PC-9 (cell line): ENCODE data around the gene GNAQ. TPM values are rescaled to one million over a fixed set of nuclear protein-coding genes. Genes with fewer than 3 reads are reported as not detected.
A peak's percentile ranks its signal among the peaks of the same experiment; 100 is the strongest.
"Not testable (repeated sequence)": the region's sequence is repeated elsewhere in the genome, so short reads cannot be mapped to it uniquely, and the experiment has no call there.

Source experiments
- BruUV-seq: library from RNA; stranded (reverse); fragments of 400-500 nt; replicated peaks from 2 replicates; lab custom pipeline; 2021; lab: Mats Ljungman, UMichigan
- CTCF ChIA-PET: fragments of 300-600 bp; sonication (Branson Sonifier 250); formaldehyde crosslinking; loops from one replicate; lab custom pipeline; 2022; ENCODE audit warnings: antibody characterized with exemption; lab: Charles Lee
- POLR2A ChIA-PET: fragments of 300-600 bp; sonication (Branson Sonifier 250); formaldehyde crosslinking; loops from one replicate; lab custom pipeline; 2022; ENCODE audit warnings: antibody characterized with exemption; ENCODE audit not compliant: unreplicated experiment; lab: Charles Lee
- DNase-seq, 2 experiments: peaks; one replicate each; pipeline versions ENCODE4 v3.0.0 to v3.0.0-alpha.2; 2015 to 2022; ENCODE audit warnings: mixed read lengths in 1 of 2
- H2AFZ ChIP-seq: fragments of 200-600 bp; sonication (generic); 2 replicates; pipeline ENCODE4 v1.8.1; 2017; ENCODE audit warnings: antibody characterized with exemption
- H3F3A ChIP-seq: fragments of 200-600 bp; sonication (generic); 2 replicates; pipeline ENCODE4 v1.8.1; 2017; ENCODE audit warnings: antibody characterized with exemption, mild to moderate bottlenecking, low read depth; ENCODE audit not compliant: insufficient read depth
- H3K27ac ChIP-seq: fragments of 200-600 bp; sonication (generic); 2 replicates; pipeline ENCODE4 v1.6.1; 2016; ENCODE audit warnings: mixed run types
- H3K27me3 ChIP-seq: fragments of 200-600 bp; sonication (generic); 2 replicates; pipeline ENCODE4 v1.6.1; 2016; ENCODE audit warnings: low read depth, mixed run types; ENCODE audit not compliant: insufficient read depth
- H3K36me3 ChIP-seq: fragments of 200-600 bp; sonication (generic); 2 replicates; pipeline ENCODE4 v1.6.1; 2016; ENCODE audit warnings: low read depth, mixed run types
- H3K4me1 ChIP-seq: fragments of 200-600 bp; sonication (generic); replicated peaks from 2 replicates; pipeline ENCODE4 v1.6.1; 2016; ENCODE audit warnings: mixed run types; ENCODE audit not compliant: insufficient read depth
- H3K4me2 ChIP-seq: fragments of 200-600 bp; sonication (generic); 2 replicates; pipeline ENCODE4 v1.6.1; 2017; ENCODE audit warnings: mixed run types
- H3K4me3 ChIP-seq: fragments of 200-600 bp; sonication (generic); 2 replicates; pipeline ENCODE4 v1.6.1; 2016; ENCODE audit warnings: mixed run types
- H3K79me2 ChIP-seq: fragments of 200-600 bp; sonication (generic); 2 replicates; pipeline ENCODE4 v1.6.1; 2017; ENCODE audit warnings: low read depth, mixed run types
- H3K9me2 ChIP-seq: fragments of 200-600 bp; sonication (generic); 2 replicates; pipeline ENCODE4 v1.8.1; 2017; ENCODE audit warnings: mild to moderate bottlenecking; ENCODE audit not compliant: insufficient read depth
- H3K9me3 ChIP-seq: fragments of 200-600 bp; sonication (generic); 2 replicates; pipeline ENCODE4 v1.8.1; 2016; ENCODE audit warnings: low read depth; ENCODE audit not compliant: insufficient read depth
- H4K20me1 ChIP-seq: fragments of 200-600 bp; sonication (generic); 2 replicates; pipeline ENCODE4 v1.8.1; 2017; ENCODE audit not compliant: insufficient read depth
- CTCF ChIP-seq: fragments of 200-600 bp; sonication (generic); conservative IDR thresholded peaks from 2 replicates; pipeline ENCODE4 v1.6.1; 2017; ENCODE audit warnings: mixed run types, antibody characterized with exemption, mild to moderate bottlenecking, moderate library complexity
- EZH2 ChIP-seq: fragments of 200-600 bp; sonication (generic); IDR thresholded peaks from 2 replicates; pipeline ENCODE4 v1.8.0; 2017; ENCODE audit warnings: antibody characterized with exemption, low read depth
- intact Hi-C: fragments of 100-400 bp; cut with micrococcal nuclease; formaldehyde crosslinking; loops from one replicate; pipeline ENCODE4 v1.10.0; 2022; ENCODE audit not compliant: unreplicated experiment
- total RNA-seq: library from RNA; stranded (reverse); gene quantifications from 2 replicates; pipeline ENCODE4 v1.2.3, GENCODE V29; 2021

Gene GNAQ
- total RNA-seq, 1 experiment from 2014 or later, result 51.6 TPM

DNA sequence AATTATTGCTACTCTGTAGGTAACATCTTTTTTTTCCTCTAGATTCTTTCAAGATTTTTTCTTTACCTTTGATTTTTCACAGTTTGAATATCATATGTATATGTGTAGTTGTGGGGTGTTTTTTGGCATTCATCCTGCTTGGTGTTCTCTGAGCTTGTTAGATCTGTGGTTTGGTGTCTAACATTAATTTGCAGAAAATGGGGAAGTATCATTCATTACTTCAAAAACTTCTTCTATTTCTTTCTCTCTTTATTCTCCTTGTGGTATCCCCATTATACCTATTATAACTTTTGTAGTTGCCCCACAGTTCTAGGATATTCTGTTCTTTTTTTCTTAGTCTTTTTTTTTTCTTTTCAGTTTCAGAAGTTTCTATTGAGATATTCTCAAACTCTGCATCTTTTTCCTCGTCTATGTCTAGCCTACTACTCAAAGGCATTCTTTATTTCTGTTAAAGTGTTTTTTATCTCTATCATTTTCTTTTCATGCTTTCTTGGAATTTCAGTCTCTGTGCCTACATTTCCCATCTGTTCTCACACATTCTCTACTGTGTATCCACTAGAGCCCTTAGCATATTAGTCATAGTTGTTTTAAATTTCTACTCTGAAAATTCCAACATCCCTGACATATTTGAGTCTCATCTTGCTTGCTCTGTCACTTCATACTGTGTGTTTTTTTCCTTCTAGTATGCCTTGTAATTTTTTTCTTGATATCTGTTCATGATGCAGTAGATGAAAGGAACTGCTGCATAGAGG is 323.4 kb downstream of the GNAQ start:
- Histone ChIP-seq H4K20me1 (no peaks in the 10 kb centered on the region), H3K36me3 (no peaks in the 10 kb centered on the region), H3F3A (peaks cover 20% of the 10 kb centered on the region), H3K9me3 (peaks cover 6% of the 10 kb centered on the region; the same call in 1 of the 2 replicates), H3K27me3 (no peaks in the 10 kb centered on the region), H3K9me2 (no peaks in the 10 kb centered on the region), H2AFZ (no peak overlapping the region), H3K27ac (peak overlapping the region; percentile 59), H3K4me3 (0 out of 2 replicates have a peak overlapping the region, but pooled peaks have one; percentile 15), H3K4me2 (no peak overlapping the region), H3K79me2 (no peaks in the 10 kb centered on the region), H3K4me1 (peaks cover 27% of the 10 kb centered on the region)
- no peak for DNase-seq
- ChIA-PET POLR2A (interaction anchor here (0.6 to 0.7 kb wide), 2 partner anchors 532 to 587 kb away, joined by 3 to 4 read pairs; no protein-coding TSS in a partner anchor), CTCF (no interaction called here)
- TF ChIP-seq CTCF (no peak), EZH2 (no peak)
- intact Hi-C loops, result loop anchor here (5.0 kb wide), 1 partner anchor 251 kb away; no protein-coding TSS in a partner anchor
- BruUV-seq, result TSS peak; percentile 56

DNA sequence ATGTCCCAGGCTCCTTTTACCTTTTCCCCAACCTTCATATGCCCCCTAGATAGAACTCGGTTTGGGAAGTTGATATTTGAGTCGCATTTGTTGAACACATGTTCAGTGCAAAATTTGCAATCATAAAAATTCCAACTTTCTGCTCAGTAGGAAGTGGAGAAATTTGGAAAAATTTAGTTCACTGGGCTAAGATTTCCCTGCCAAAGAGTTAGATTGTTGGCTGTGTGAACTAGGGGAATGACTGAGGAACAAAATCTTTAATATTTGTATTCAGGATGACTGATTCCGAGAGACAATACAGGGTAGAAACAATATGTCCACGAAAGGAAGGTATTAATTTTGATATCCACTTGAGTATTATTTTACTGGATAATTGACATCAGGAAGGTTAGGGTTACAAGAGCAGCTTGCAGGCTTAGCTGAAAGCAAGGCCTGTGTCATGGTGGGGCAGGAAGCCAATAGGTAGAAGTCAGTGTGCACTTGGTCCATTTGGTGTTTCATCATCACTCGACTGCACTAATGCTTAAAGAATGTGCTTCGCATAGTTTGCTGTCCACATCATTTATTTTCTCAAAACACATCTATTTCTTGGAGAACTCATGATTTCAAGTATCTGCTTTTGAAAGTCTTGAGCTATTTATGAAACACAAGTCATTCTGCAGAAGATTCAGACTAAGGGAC is 324.1 kb downstream of the GNAQ start:
- no peaks in the 10 kb centered on the region for H3K9me2 ChIP-seq
- peak overlapping the region; percentile 59 for H3K27ac ChIP-seq
- peak; percentile 71 to 90 for DNase-seq
- TF ChIP-seq EZH2 (no peak), CTCF (no peak)
- no peaks in the 10 kb centered on the region for H3K79me2 ChIP-seq
- ChIA-PET CTCF (no interaction called here), POLR2A (interaction anchor here (0.5 to 0.7 kb wide), 3 partner anchors 27 to 588 kb away, joined by 3 to 4 read pairs (median 3); no protein-coding TSS in a partner anchor)
- H3K4me2 ChIP-seq, result no peak overlapping the region
- H3F3A ChIP-seq, result peaks cover 14% of the 10 kb centered on the region
- no peaks in the 10 kb centered on the region for H4K20me1 ChIP-seq
- no peaks in the 10 kb centered on the region for H3K36me3 ChIP-seq
- BruUV-seq, result no TSS peak
- H3K9me3 ChIP-seq, result peaks cover 6% of the 10 kb centered on the region; the same call in 1 of the 2 replicates
- peaks cover 21% of the 10 kb centered on the region for H3K4me1 ChIP-seq
- H2AFZ ChIP-seq, result no peak overlapping the region
- no peaks in the 10 kb centered on the region for H3K27me3 ChIP-seq
- no peak overlapping the region for H3K4me3 ChIP-seq
- intact Hi-C loops, result loop anchor here (5.0 kb wide), 1 partner anchor 250 kb away; no protein-coding TSS in a partner anchor

GRCh38 chr9:77705636-77706035 is 326.0 kb downstream of the GNAQ start:
- ChIA-PET POLR2A (no interaction called here), CTCF (no interaction called here)
- BruUV-seq, result no TSS peak
- no peaks in the 10 kb centered on the region for H3K79me2 ChIP-seq
- H4K20me1 ChIP-seq, result no peaks in the 10 kb centered on the region
- no peaks in the 10 kb centered on the region for H3K27me3 ChIP-seq
- no peaks in the 10 kb centered on the region for H3K36me3 ChIP-seq
- H3K4me3 ChIP-seq, result no peak overlapping the region
- TF ChIP-seq EZH2, result no peak
- no peak for TF ChIP-seq CTCF
- H3F3A ChIP-seq, result peaks cover 10% of the 10 kb centered on the region
- no peak overlapping the region for H3K4me2 ChIP-seq
- peaks cover 6% of the 10 kb centered on the region; the same call in 1 of the 2 replicates for H3K9me3 ChIP-seq
- H3K9me2 ChIP-seq, result no peaks in the 10 kb centered on the region
- H2AFZ ChIP-seq, result no peak overlapping the region
- DNase-seq, result no peak
- no peak overlapping the region for H3K27ac ChIP-seq
- H3K4me1 ChIP-seq, result peaks cover 18% of the 10 kb centered on the region
- intact Hi-C loops, result loop anchor here (5.0 kb wide), 1 partner anchor 248 kb away; no protein-coding TSS in a partner anchor

DNA sequence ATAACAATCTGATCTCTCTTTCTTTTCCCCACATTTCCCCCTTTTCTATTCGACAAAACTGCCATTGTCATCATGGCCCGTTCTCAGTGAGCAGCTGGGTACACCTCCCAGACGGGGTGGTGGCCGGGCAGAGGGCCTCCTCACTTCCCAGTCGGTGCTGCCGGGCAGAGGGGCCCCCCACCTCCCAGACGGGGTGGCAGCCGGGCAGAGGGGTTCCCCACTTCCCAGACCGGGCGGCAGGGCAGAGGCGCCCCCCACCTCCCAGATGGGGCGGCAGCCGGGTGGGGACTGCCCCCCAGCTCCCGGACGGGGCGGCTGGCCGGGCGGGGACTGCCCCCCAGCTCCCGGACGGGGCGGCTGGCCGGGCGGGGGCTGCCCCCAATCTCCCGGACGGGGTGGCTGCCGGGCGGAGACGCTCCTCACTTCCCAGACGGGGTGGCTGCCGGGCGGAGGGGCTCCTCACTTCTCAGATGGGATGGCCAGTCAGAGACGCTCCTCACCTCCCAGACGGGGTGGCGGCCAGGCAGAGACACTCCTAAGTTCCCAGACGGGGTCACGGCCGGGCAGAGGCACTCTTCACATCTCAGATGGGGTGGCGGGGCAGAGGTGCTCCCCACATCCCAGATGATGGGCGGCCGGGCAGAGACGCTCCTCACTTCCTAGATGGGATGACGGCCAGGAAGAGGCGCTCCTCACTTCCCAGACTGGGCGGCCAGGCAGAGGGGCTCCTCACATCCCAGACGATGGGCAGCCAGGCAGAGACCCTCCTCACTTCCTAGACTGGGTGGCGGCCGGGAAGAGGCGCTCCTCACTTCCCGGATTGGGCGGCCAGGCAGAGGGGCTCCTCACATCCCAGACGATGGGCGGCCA is 328.9 kb downstream of the GNAQ start:
- H3K36me3 ChIP-seq, H2AFZ ChIP-seq, H3K27me3 ChIP-seq, H3K9me3 ChIP-seq, DNase-seq, BruUV-seq, H4K20me1 ChIP-seq, H3K4me1 ChIP-seq, CTCF ChIA-PET, intact Hi-C loops, H3K79me2 ChIP-seq, POLR2A ChIA-PET, H3K4me2 ChIP-seq, H3F3A ChIP-seq, H3K9me2 ChIP-seq, H3K4me3 ChIP-seq, H3K27ac ChIP-seq: not testable (repeated sequence)
